ENCODE results near the gene SLC39A11.
"Not testable (repeated sequence)": the region's sequence is repeated elsewhere in the genome, so short reads cannot be mapped to it uniquely, and the experiment has no call there.

DNA sequence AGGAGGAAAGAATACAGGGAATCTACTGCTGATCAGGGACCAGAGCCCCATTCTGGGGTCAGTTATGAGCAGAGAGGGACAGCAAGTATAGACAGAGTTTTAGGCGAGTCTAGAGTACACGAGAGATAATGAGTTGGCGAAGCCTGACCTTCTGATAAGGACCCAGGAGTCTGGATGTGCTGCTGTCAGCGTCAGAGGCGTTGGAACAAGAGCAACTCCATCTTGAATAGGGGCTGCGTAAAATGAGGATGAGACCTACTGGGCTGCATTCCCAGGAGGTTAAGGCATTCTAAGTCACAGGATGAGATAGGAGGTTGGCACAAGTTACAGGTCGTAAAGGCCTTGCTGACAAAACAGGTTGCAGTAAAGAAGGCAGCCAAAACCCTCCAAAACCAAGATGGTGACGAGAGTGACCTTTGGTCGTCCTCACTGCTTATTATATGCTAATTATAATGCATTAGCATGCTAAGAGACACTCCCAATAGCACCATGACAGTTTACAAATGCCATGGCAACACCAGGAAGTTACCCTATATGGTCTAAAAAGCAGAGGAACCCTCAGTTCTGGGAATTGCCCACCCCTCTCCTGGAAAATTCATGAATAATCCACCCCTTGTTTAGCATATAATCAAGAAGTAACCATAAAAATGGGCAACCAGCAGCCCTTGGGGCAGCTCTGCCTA is 330.5 kb downstream of the SLC39A11 start:
- TF ChIP-seq, protein P1, sequence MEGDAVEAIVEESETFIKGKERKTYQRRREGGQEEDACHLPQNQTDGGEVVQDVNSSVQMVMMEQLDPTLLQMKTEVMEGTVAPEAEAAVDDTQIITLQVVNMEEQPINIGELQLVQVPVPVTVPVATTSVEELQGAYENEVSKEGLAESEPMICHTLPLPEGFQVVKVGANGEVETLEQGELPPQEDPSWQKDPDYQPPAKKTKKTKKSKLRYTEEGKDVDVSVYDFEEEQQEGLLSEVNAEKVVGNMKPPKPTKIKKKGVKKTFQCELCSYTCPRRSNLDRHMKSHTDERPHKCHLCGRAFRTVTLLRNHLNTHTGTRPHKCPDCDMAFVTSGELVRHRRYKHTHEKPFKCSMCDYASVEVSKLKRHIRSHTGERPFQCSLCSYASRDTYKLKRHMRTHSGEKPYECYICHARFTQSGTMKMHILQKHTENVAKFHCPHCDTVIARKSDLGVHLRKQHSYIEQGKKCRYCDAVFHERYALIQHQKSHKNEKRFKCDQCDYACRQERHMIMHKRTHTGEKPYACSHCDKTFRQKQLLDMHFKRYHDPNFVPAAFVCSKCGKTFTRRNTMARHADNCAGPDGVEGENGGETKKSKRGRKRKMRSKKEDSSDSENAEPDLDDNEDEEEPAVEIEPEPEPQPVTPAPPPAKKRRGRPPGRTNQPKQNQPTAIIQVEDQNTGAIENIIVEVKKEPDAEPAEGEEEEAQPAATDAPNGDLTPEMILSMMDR (conservative IDR thresholded peaks at IDR 0.05), result not testable (repeated sequence)
- not testable (repeated sequence) for TF ChIP-seq EZH2 (IDR thresholded peaks at IDR 0.05; ENCODE audit: low read depth)

Data from PC-9 (cell line).